Measurements from ENCODE around the gene CCDC117.

GRCh38 chr22:28761449-28761755 lies 11.1 kb upstream of the CCDC117 start:
- TF ChIP-seq CTCF (conservative IDR thresholded peaks at IDR 0.05; ENCODE audit: low read length) (no peak), EZH2phosphoT487 (IDR thresholded peaks at IDR 0.05; ENCODE audit: borderline replicate concordance) (no peak)
